ENCODE data around the gene RGS3. TPM values are rescaled to one million over a fixed set of nuclear protein-coding genes. Genes with fewer than 3 reads are reported as not detected.
A peak's percentile ranks its signal among the peaks of the same experiment; 100 is the strongest.

RGS3 gene
- total RNA-seq, 1 donor from 2014 or later: 29.9 TPM

GRCh38 chr9:113444736-113445135, 18.8 kb upstream of the RGS3 start:
- Mint-ChIP-seq H3K27ac (no peak overlapping the region), H3K27me3 (no peaks in the 10 kb centered on the region), H3K36me3 (no peaks in the 10 kb centered on the region), H3K4me3 (no peak overlapping the region), H3K9me3 (no peaks in the 10 kb centered on the region), H3K4me1 (ENCODE audit: unreplicated experiment) (no peaks in the 10 kb centered on the region)
- no peak for DNase-seq (ENCODE audit: extremely low spot score, unreplicated experiment)
- TF ChIP-seq CTCF (conservative IDR thresholded peaks at IDR 0.05): no peak

GRCh38 chr9:113446323-113446740, 17.2 kb upstream of the RGS3 start:
- Mint-ChIP-seq H3K4me3 (no peak overlapping the region), H3K4me1 (ENCODE audit: unreplicated experiment) (no peaks in the 10 kb centered on the region), H3K36me3 (no peaks in the 10 kb centered on the region), H3K9me3 (no peaks in the 10 kb centered on the region), H3K27me3 (no peaks in the 10 kb centered on the region), H3K27ac (no peak overlapping the region)
- DNase-seq (ENCODE audit: extremely low spot score, unreplicated experiment): no peak
- peak; percentile 90 for TF ChIP-seq CTCF (conservative IDR thresholded peaks at IDR 0.05)

- no peaks in the 10 kb centered on the region for H3K9me3 Mint-ChIP-seq
- DNase-seq (ENCODE audit: extremely low spot score, unreplicated experiment): no peak
- no peak for TF ChIP-seq CTCF (conservative IDR thresholded peaks at IDR 0.05)
- H3K27ac Mint-ChIP-seq: no peak overlapping the region
- no peaks in the 10 kb centered on the region for H3K27me3 Mint-ChIP-seq
- H3K36me3 Mint-ChIP-seq: no peaks in the 10 kb centered on the region
- H3K4me1 Mint-ChIP-seq (ENCODE audit: unreplicated experiment): no peaks in the 10 kb centered on the region
- H3K4me3 Mint-ChIP-seq: no peak overlapping the region
Measured at GRCh38 chr9:113449376-113449775, 14.2 kb upstream of the RGS3 start.

- H3K27me3 Mint-ChIP-seq: no peaks in the 10 kb centered on the region
- H3K27ac Mint-ChIP-seq: no peak overlapping the region
- TF ChIP-seq CTCF (conservative IDR thresholded peaks at IDR 0.05): no peak
- H3K4me3 Mint-ChIP-seq: no peak overlapping the region
- no peaks in the 10 kb centered on the region for H3K36me3 Mint-ChIP-seq
- H3K9me3 Mint-ChIP-seq: no peaks in the 10 kb centered on the region
- H3K4me1 Mint-ChIP-seq (ENCODE audit: unreplicated experiment): peaks cover 21% of the 10 kb centered on the region
- DNase-seq (ENCODE audit: extremely low spot score, unreplicated experiment): no peak
Measured at GRCh38 chr9:113452113-113452605, 11.4 kb upstream of the RGS3 start.

- Mint-ChIP-seq H3K27me3 (no peaks in the 10 kb centered on the region), H3K4me1 (ENCODE audit: unreplicated experiment) (peaks cover 23% of the 10 kb centered on the region), H3K36me3 (no peaks in the 10 kb centered on the region), H3K27ac (peak overlapping the region; percentile 88), H3K4me3 (no peak overlapping the region), H3K9me3 (no peaks in the 10 kb centered on the region)
- DNase-seq (ENCODE audit: extremely low spot score, unreplicated experiment): no peak
- no peak for TF ChIP-seq CTCF (conservative IDR thresholded peaks at IDR 0.05)
Measured at GRCh38 chr9:113454914-113455761, 8.4 kb upstream of the RGS3 start.
